Stimulated activated naive CD8-positive, alpha-beta T cell treated with anti-CD3 and anti-CD28 coated beads, Interleukin-15, amount 100 ng/mL, for 72 hours (primary cell): ENCODE data around the gene CCDC106.
A peak's percentile ranks its signal among the peaks of the same experiment; 100 is the strongest.

Experiments used
- ATAC-seq: fragments of 150-1000 bp; cut with Tn5 transposase; 2 replicates; pipeline ENCODE4 v1.10.0; 2021; ENCODE audit warnings: mild to moderate bottlenecking, moderate library complexity
- DNase-seq, 2 donors: peaks; one replicate each; pipeline ENCODE4 v3.0.0; 2021 to 2022
- H3K27ac Mint-ChIP-seq, 2 donors: one replicate each; pipeline ENCODE4 v1.8.0; 2022; ENCODE audit warnings: mild to moderate bottlenecking in 2 of 2, mixed read lengths in 2 of 2, moderate library complexity in 2 of 2
- H3K27me3 Mint-ChIP-seq: one replicate; pipeline ENCODE4 v1.8.0; 2022; ENCODE audit warnings: mixed read lengths
- H3K4me1 Mint-ChIP-seq: one replicate; pipeline ENCODE4 v1.8.0; 2022; ENCODE audit warnings: mild to moderate bottlenecking, mixed read lengths
- H3K4me3 Mint-ChIP-seq, 2 donors: one replicate each; pipeline ENCODE4 v1.8.0; 2022; ENCODE audit warnings: mild to moderate bottlenecking in 2 of 2, mixed read lengths in 2 of 2, moderate library complexity in 1 of 2
- H3K9me3 Mint-ChIP-seq, 2 donors: one replicate each; pipeline ENCODE4 v1.8.0; 2022; ENCODE audit warnings: mixed read lengths in 2 of 2

Gene CCDC106

DNA sequence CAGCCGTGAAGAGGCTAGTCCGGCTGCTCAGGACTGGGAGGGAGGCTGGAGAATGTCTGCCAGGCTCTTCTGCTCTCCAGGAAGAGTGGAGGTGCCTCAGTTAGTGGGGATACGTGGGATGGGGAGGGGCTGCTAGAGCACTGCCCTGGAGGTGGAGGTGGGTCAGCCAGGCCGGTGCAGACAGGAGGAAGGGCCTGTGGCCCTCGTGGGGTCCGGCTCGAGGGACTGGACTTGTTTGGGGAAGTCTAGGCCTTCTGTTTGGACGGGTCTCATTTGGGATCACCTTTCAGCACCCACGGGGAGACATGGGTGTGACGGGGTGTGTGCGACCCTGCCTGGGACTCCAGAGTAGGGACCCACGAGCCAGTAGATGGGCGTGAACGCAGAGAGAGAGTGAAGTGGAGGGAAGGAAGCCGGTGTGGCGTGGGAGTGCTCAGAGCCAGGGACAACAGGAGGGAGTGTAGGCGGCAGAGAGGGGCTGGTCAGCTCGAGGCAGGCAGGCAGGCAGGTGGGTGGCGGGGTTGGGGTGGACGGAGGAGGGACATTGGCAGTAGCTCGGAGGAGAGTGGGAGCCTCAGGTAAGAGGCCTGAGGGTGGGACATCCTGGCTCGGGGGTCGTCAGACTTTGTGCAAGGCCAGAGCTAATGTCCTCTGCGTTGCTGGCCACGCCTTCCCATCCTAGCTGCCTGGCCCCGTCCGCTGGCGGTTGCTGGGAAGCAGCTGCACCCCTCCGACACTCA lies 38.5 kb downstream of the CCDC106 start:
- H3K9me3 Mint-ChIP-seq = no peaks in the 10 kb centered on the region
- no peak for DNase-seq
- H3K4me3 Mint-ChIP-seq = no peak overlapping the region
- H3K4me1 Mint-ChIP-seq = peaks cover 12% of the 10 kb centered on the region
- H3K27ac Mint-ChIP-seq = peak overlapping the region; percentile 76 to 85
- ATAC-seq = no peak
- H3K27me3 Mint-ChIP-seq = no peaks in the 10 kb centered on the region

GRCh38 chr19:55687281-55688201 lies 39.5 kb downstream of the CCDC106 start:
- H3K4me3 Mint-ChIP-seq = no peak overlapping the region
- H3K27me3 Mint-ChIP-seq = no peaks in the 10 kb centered on the region
- no peak for DNase-seq
- peak overlapping the region in 1 of 2 donors; percentile 42 for H3K27ac Mint-ChIP-seq
- ATAC-seq = no peak
- no peaks in the 10 kb centered on the region for H3K9me3 Mint-ChIP-seq
- peaks cover 12% of the 10 kb centered on the region for H3K4me1 Mint-ChIP-seq

DNA sequence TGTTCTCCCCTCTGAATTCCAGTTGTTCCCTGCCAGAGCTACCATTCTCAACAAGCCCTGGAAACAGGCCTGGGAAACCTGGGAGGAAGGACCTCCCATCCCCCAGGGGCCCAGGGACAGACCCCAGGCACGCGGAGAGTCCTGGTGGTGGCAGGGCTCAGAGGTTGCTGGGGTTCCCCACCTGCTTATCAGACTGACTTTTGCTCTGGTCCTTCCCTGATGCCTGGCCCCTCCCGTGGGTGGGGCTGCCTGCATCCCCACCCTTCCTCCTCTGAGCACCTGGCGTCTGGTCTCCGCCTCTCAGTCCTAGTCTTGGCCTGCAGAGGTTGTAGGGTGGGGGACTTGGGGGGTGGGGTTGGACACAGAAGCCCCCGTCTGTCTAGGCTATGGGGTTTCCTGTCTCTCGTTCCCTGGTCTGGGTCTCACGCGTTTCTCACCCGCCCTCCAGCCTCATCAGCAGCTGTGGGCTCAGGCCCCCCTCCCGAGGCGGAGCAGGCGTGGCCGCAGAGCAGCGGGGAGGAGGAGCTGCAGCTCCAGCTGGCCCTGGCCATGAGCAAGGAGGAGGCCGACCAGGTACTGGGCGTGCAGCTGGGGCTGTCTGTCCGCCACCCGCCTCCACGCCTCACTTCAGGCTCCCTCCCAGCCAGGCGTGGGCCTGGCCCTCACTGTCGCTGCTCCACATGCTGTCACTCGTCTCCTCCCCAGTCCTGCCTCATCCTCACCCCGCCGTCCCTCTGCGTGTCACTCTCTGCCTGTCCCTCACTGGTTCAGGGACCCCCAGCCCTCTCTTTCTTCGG lies 40.6 kb downstream of the CCDC106 start:
- no peak for ATAC-seq

GRCh38 chr19:55689411-55690108 lies 41.5 kb downstream of the CCDC106 start:
- Mint-ChIP-seq H3K27me3 (no peaks in the 10 kb centered on the region), H3K9me3 (no peaks in the 10 kb centered on the region), H3K4me3 (no peak overlapping the region), H3K4me1 (peaks cover 12% of the 10 kb centered on the region), H3K27ac (peak overlapping the region in 1 of 2 donors; percentile 33)
- DNase-seq (no peak), ATAC-seq (no peak)

More for the DNA sequence above, 40.6 kb downstream of the CCDC106 start:
- DNase-seq = no peak
- no peaks in the 10 kb centered on the region for H3K27me3 Mint-ChIP-seq
- H3K4me3 Mint-ChIP-seq = no peak overlapping the region
- H3K9me3 Mint-ChIP-seq = no peaks in the 10 kb centered on the region
- peak overlapping the region in 1 of 2 donors; percentile 93 for H3K27ac Mint-ChIP-seq
- peaks cover 12% of the 10 kb centered on the region for H3K4me1 Mint-ChIP-seq

DNA sequence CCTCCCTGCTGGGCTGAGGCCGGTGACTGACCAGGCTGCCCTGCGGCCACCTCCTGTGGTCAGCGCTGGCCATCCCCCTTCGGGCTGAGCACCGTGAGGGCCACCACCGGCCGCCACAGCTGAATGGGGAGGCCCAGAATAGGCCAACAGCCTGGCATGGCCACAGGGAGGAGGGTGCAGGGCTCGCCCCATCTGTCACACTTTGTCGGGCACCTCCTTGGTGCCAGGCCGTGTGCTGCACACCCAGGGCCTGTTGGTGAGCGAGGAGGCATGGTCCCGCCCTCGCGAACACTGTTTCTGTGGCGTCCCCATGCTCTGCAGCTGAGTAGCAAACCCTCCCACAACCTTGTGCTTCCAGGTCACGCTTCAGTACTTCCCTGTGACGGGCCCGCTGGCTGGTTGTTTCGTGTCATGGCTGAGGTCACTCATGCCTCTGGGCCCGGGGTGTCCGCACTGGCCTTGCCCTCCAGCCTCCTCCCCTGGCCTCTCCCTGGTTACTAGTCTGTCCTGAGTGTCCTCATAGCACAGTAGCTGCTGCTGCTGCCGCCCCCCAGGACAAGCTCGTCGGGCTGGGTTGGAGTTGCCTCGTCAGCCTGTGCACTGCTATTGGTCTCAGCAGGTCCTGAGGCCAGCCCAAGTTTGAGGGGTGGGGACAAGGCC lies 42.2 kb downstream of the CCDC106 start:
- peaks cover 12% of the 10 kb centered on the region for H3K4me1 Mint-ChIP-seq
- no peaks in the 10 kb centered on the region for H3K9me3 Mint-ChIP-seq
- ATAC-seq (no peak), DNase-seq (no peak)
- H3K27me3 Mint-ChIP-seq = no peaks in the 10 kb centered on the region
- no peak overlapping the region for H3K27ac Mint-ChIP-seq
- H3K4me3 Mint-ChIP-seq = no peak overlapping the region

DNA sequence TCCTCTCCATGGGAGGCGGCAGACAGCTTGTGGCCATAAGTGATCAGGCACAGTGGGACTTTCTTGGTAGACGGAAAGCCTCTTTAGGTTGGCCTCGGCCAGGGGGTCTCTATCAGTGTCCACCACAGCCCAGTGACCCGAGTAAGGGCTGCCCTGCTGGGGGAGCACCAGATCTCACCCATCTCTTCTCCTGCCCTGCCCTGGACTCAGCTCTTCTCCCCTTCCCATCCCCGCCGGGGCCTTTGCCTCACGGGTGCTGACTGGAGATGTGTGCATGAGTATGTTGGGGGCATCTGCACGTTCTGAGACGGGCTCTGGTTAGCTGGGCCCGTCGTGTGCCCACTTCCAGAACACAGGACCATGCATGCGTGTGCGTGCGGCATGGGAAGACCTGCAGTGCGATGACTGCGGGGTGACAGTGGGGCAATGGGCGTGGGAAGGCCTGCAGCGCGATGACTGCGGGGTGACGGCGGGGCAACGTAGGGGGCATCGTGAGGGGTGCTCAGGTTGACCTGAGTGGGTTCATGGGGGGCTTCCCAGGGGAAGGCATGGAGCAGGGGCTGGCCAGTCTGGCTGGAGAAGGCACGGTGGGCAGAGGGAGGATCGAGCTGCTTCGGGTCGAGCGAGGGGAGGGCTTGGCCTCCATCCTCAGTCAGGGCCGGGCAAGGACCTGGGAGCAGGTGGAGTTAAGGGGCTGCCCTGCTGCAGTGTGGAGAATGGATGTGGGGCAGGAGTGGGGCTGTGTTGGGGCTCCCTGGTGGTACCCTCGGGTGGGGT lies 42.9 kb downstream of the CCDC106 start:
- Mint-ChIP-seq H3K27me3 (no peaks in the 10 kb centered on the region), H3K4me3 (no peak overlapping the region), H3K9me3 (no peaks in the 10 kb centered on the region), H3K4me1 (peaks cover 6% of the 10 kb centered on the region), H3K27ac (peak overlapping the region in 1 of 2 donors; percentile 38)
- DNase-seq = no peak
- ATAC-seq = no peak

DNA sequence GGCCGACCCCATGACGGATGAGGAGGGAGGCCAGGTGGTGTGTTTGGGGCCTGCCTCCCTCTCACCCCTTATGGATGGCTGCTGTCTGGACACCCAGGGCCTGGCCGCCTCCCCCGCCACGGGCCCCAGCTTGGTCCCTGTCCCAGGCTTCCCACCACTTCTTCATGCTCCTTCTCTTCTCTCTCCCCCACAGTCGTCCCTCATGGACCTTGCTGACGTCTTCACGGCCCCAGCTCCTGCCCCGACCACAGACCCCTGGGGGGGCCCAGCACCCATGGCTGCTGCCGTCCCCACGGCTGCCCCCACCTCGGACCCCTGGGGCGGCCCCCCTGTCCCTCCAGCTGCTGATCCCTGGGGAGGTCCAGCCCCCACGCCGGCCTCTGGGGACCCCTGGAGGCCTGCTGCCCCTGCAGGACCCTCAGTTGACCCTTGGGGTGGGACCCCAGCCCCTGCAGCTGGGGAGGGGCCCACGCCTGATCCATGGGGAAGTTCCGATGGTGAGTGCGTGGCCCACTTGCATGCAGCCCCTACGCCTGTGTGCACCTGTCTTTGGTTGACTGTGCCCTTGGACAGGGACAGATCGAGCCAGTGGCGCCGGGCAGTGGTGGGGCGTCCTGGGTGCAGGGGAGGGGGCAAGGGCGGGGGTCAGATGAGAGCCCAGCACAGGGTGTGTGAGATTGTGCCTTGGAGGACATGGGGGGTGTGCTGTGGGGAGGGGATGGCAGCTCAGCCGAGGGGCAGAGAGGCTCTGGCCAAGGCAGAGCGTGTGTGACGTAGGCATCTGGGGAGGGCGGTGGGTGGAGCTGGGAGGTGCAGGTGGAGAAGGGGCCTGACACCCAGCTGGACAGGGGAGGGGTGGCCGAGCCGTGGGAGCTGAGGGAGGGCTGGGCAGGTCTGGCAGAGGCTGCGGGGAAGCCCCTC lies 43.8 kb downstream of the CCDC106 start:
- peak; percentile 30 for ATAC-seq
- Mint-ChIP-seq H3K4me1 (no peaks in the 10 kb centered on the region), H3K27ac (no peak overlapping the region)

GRCh38 chr19:55692681-55693081 lies 44.7 kb downstream of the CCDC106 start:
- Mint-ChIP-seq H3K27me3 (no peaks in the 10 kb centered on the region), H3K4me3 (no peak overlapping the region), H3K27ac (no peak overlapping the region), H3K9me3 (no peaks in the 10 kb centered on the region), H3K4me1 (no peaks in the 10 kb centered on the region)
- no peak for DNase-seq
- ATAC-seq = no peak

More for the DNA sequence above, 43.8 kb downstream of the CCDC106 start:
- DNase-seq = no peak
- Mint-ChIP-seq H3K9me3 (no peaks in the 10 kb centered on the region), H3K4me3 (no peak overlapping the region), H3K27me3 (no peaks in the 10 kb centered on the region)

DNA sequence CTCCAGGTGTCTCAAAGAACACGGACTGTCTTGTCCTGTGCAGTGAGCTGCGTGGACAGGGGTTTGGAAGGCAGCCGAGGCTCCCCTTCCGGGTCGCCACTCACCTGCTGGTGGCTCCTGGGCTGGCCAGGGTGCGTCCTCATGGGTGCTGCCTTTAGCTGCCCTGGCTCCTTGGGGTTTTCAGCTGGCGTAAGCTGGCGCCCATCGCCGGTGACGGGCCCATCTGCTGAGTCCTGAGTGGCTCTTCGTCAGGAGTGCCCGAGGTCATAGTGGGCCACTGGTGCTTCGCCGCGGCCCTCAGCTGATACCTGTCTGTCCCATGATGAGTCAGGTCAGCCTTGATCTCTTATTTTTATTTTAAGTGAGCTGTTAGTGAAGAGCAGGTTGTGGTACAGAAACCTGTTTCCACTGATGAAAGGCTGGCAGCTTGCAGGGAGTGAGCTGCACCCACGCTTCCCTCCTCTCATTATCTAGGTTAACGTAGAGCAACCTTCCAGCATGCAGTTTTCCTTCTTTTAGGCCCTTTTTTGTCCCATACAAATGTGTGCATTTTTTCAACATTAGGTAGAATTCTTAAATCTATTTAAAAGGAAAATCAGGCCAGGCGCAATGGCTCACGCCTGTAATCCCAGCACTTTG lies 45.4 kb downstream of the CCDC106 start:
- H3K9me3 Mint-ChIP-seq = no peaks in the 10 kb centered on the region
- ATAC-seq = no peak
- no peak overlapping the region for H3K4me3 Mint-ChIP-seq
- H3K27ac Mint-ChIP-seq = no peak overlapping the region
- H3K4me1 Mint-ChIP-seq = no peaks in the 10 kb centered on the region
- no peaks in the 10 kb centered on the region for H3K27me3 Mint-ChIP-seq
- no peak for DNase-seq

- Mint-ChIP-seq H3K4me3 (no peak overlapping the region), H3K27ac (no peak overlapping the region), H3K9me3 (no peaks in the 10 kb centered on the region), H3K4me1 (no peaks in the 10 kb centered on the region), H3K27me3 (no peaks in the 10 kb centered on the region)
- ATAC-seq = no peak
- DNase-seq = no peak
Measured at GRCh38 chr19:55694241-55694655, 46.2 kb downstream of the CCDC106 start.

GRCh38 chr19:55694656-55695491 lies 46.9 kb downstream of the CCDC106 start:
- H3K27ac Mint-ChIP-seq = no peak overlapping the region
- no peak for ATAC-seq

More at GRCh38 chr19:55694656-55695491, 46.9 kb downstream of the CCDC106 start:
- H3K9me3 Mint-ChIP-seq = no peaks in the 10 kb centered on the region
- no peak overlapping the region for H3K4me3 Mint-ChIP-seq
- H3K27me3 Mint-ChIP-seq = no peaks in the 10 kb centered on the region
- DNase-seq = no peak
- H3K4me1 Mint-ChIP-seq = no peaks in the 10 kb centered on the region
